Daoy (cell line): ENCODE data around the gene DCST2. TPM values are rescaled to one million over a fixed set of nuclear protein-coding genes. Genes with fewer than 3 reads are reported as not detected.

Experiments
- DNase-seq: peaks from one replicate; pipeline ENCODE4 v3.0.0-alpha.2; 2015; ENCODE audit warnings: low read depth
- total RNA-seq: library from RNA; depleted of rRNA; stranded (reverse); fragments of >200 nt; shearing (Covaris generic); gene quantifications from 2 replicates; pipeline ENCODE4 v1.2.3, GENCODE V29; 2014; rRNA removed

The DCST2 gene
- not detected in 2 replicates for total RNA-seq

DNA sequence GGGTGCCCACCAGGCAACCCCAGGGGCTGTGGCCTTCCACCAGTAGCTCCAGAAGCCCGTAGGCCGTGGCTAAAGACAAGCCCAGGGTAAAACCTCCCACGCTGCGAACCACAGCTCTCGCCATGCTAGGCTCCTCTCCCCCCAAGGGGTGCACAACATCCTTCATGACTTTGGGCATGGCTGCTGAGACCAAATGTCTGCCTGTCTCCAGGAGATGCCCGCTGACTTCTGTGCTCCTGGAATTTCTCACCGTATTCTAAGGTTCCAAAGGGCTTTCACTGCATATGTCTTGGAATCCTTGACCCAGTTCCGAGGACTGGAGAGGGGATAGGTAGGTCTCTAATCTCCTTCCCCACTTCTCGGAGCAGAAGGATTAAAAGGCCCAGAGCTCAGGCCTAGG lies at the start of gene DCST2, which contains the start of gene DCST1:
Gene DCST2 (minus strand): TSS at position 258 of the 400 bp plus-strand sequence. CDS start 80 bp downstream, at position 178.
Gene DCST1 (plus strand): TSS at position 301 of the 400 bp plus-strand sequence. CDS start 213 bp downstream, outside the sequence.
- DNase-seq, result no peak

- no peak for DNase-seq
These were observed 49.5 kb upstream of the DCST2 start for GRCh38 chr1:155083052-155083541.

- DNase-seq, result no peak
These were observed 48.9 kb upstream of the DCST2 start for GRCh38 chr1:155082301-155083051.

GRCh38 chr1:155081472-155082300 lies 48.1 kb upstream of the DCST2 start:
- DNase-seq, result peak; percentile 49

- DNase-seq, result peak; percentile 54
These were observed 47.0 kb upstream of the DCST2 start for GRCh38 chr1:155080312-155081228.

DNA sequence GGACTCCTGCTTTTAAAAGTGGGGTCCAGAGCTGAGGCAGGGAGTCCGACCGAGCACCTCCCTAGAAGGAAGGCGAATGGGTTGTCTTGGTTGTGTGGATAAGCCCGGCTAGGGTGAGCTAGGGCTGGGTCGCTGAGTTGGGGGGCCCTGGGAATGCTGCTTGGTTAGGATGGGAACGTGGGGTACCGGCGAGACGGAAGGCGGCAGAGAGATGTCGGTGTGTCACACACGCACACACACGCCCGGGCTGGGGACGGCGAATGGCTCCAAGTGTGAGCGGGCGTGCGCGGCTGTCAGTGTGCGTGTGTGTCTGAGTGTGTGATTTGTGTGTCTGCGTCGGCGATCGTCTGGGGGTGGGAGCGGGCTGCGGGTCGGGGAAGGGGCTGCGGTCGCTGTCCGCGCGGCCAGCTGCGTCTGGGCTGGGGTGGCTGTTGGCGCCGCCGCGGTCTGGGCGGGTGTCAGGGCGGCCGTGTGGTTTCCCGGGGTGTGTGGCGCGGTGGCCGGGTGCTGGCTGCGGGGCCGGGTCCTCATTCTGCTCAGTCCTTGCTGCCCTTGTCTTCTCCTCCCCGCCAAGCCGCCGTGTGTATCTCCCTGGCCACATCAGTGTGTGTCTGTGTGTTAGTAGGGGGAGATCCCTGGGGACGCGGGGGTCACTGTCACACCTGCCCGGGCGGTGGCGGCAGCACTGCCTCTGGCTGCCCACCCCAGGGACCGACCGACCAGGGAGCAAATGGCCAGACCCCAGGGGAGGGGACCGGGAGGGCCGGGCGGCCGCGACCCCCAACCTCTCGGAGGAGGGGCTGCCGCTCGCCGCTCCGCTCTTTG lies 46.1 kb upstream of the DCST2 start:
- DNase-seq, result peak; percentile 52

DNA sequence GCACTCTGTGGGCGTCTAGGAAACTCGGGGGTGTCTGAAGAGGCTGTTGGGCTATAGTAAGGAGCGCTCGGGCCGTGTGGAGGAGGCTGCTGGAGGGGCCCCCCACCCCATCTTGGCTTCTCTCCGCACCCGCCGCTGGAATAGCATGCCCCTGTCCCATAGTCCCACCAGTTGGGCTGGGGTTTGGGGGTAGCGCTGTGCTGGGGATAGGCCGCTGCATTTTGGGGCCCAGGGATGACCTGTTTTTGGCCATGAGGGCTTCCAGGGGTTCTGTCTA lies 45.6 kb upstream of the DCST2 start:
- DNase-seq, result no peak

DNA sequence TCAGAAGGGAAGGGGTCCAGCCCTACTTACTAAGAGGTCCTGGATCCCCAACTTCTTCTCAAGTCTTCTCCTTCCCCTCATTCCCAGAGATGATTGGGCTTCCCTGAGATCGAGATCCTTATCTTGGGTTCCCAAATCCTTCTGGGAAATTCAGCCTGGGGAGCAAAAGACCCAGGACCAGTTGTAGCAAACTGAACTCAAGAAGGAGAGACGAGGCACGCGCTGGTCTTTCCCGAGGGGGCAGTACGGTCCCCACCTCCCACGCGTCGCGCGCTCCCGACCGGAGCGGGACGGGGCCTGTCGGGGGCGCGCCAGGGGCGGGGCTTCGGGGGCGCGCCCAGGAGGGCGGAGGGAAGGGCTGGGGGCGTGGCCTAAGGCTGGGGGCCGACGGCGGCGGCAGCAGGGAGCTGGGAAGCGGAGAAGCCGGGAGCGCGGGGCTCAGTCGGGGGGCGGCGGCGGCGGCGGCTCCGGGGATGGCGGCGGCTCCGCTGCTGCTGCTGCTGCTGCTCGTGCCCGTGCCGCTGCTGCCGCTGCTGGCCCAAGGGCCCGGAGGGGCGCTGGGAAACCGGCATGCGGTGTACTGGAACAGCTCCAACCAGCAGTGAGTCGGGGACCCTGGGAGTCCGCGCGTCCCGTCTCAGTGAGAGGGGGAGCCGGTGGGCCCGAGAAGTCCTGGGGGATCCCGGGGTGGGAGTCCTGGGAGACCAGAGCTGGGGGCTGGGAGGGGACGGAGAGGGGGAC lies 45.1 kb upstream of the DCST2 start, which contains the start of gene EFNA3:
Gene EFNA3 (plus strand): TSS at position 369 of the 741 bp plus-strand sequence. CDS start 105 bp downstream, at position 474.
- DNase-seq, result peak; percentile 78

GRCh38 chr1:155077758-155078445 lies 44.3 kb upstream of the DCST2 start:
- DNase-seq, result no peak

- no peak for DNase-seq
These were observed 43.8 kb upstream of the DCST2 start for GRCh38 chr1:155077346-155077745.

- no peak for DNase-seq
These were observed 42.8 kb upstream of the DCST2 start for GRCh38 chr1:155076371-155076770.

DNA sequence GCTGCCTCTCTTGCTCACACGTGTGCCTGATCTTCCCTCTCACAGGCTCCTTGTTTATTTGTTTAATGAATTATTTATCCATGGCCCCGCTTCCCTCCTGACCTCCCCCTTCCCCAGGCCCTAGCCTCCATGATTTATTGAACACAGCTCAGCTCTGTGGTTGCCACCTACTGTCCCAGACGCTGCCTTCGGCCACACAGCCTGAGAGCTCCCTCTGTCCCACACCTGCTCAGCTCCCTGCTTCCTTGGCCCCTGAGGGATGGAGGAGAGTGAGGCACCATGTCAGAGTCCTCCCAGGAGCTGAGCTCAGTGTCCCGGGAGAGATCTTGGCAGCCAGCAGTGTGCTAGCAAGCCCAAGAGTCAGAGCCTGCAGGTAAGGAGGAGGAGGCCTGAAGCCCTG lies 42.0 kb upstream of the DCST2 start:
- no peak for DNase-seq

DNA sequence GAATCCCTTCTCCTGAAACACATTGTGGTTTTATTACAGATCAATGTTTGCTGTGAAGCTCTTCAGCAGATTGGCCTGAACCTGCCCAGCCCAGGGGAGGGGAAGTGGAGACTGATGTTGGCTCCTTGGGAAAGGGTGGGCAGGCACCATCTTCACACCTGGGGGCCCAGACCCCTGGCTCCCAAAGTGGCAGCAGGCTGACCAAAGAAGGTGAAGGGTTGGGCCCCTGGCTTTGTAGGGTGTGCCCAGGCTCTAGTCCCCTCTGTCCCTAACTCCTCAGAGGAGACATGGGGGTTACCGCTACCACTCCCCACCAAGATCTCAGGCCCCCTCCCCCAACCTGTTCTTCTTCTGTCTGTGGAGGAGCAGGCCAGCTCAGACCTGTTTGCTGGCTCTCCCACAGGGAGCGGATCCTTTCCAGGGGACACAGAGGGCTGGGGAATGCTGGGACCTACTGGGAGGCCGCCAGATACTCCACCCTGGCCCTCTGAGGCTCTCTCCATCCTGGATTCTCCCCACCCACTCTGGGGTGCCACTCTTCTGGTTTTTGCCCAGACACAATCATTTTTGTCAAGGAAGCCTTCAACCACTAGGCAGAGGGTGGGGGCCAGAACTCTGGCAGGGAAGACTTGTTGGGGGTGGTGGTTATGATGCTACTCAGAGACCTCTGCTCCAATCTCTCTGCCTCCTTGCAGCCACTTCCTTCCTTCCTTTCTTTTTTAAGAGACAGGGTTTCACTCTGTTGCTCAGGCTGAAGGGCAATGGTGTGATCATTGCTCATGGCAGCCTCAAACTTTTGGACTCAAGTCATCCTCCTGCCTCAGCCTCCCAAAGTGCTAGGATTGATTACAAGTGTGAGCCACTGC lies 40.0 kb upstream of the DCST2 start:
- no peak for DNase-seq

DNA sequence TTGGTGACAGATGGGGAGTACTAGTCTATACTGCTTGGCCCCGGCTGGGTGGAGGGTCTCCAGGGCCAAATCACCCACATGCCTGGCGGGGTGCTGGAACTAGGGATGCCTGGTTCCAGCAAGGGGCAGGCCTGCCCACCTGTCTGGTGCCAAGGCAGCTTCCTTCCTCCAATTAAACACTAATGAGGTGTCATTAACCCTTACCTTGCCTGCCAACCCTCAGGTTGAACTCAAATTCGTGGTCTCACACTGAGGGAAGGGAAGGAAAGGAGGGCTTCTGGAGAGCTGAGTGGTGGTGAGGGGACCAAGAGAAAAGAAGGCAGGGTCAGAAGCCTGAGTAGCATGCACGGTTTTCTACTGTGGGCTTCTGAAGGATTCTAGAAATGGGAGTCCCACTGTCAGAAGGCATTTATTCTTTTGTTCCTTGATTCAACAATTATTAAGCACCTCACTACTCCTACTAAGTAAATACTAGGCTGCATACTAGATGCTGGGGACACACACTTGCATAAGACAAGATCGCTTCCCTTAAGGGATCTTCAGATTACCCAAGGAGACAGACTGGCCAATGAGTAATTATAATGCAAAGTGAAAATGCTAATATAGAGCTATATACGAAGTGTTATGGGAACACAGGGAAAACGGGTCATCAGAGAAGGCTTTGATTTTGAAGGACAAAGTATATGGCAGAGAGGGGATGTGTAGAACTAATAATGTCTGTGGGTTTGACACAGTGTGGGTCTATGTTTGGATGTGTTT lies 39.1 kb upstream of the DCST2 start:
- no peak for DNase-seq

GRCh38 chr1:155071701-155072100 lies 38.1 kb upstream of the DCST2 start:
- DNase-seq, result no peak

- DNase-seq, result peak; percentile 80
These were observed 37.4 kb upstream of the DCST2 start for GRCh38 chr1:155070721-155071569.

DNA sequence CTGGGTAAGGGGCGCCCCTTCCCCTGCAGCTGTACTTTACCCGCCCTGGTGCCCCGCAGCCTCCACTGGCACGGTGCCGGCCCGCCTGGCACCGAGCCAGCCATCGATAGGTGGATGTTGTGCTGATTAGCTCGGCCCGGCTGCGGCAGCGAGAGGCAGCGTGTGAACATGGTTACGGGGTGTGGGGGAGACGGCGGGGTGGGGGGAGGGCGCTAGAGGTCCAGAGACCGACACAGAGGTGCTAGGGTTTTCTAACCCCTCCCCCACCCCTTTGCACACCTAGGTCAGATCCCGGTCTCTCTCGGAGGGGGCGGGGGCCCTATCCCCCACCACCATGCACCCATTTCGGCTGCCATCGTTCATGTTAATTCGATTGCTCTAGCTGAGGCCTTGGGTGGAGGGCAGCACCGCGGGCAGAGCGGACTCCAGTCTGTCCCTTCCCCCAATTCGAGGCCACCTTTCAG lies 36.6 kb upstream of the DCST2 start:
- DNase-seq, result no peak
